HCT116 (cell line): ENCODE results near the gene ALX4. TPM values are rescaled to one million over a fixed set of nuclear protein-coding genes. Genes with fewer than 3 reads are reported as not detected.

Source experiments
- ATAC-seq: fragments of 200-7000 bp; cut with Tn5 transposase; 2 replicates; pipeline ENCODE4 v1.9.1; 2020; ENCODE audit warnings: mild to moderate bottlenecking, moderate library complexity
- BruUV-seq: library from RNA; stranded (reverse); fragments of 400-500 nt; replicated peaks from 2 replicates; lab custom pipeline; 2021; lab: Mats Ljungman, UMichigan
- CTCF ChIA-PET: fragments of 300-600 bp; sonication (Branson Sonifier 250); formaldehyde crosslinking; loops from one replicate; lab custom pipeline; 2021; ENCODE audit warnings: antibody characterized with exemption; lab: Charles Lee
- POLR2A ChIA-PET: fragments of 300-600, 350-600 bp; sonication (Branson Sonifier 250); formaldehyde crosslinking; loops from one replicate; lab custom pipeline; 2021; ENCODE audit warnings: antibody characterized with exemption; lab: Charles Lee
- RAD21 ChIA-PET, 2 experiments: fragments of 300-600 bp; sonication (Branson Sonifier 250); formaldehyde crosslinking; loops; one replicate each; lab custom pipeline; 2023; ENCODE audit warnings: low total read pairs in 2 of 2; ENCODE audit not compliant: uncharacterized antibody in 2 of 2, unreplicated experiment in 2 of 2, low non-redundant PET in 1 of 2; lab: Charles Lee
- DNase-seq: peaks from one replicate; pipeline ENCODE4 v3.0.0-alpha.2; 2010; ENCODE audit warnings: low read depth, low spot score
- H2AFZ ChIP-seq: fragments of 200-600 bp; shearing (Covaris generic), sonication (generic); 2 replicates; pipeline ENCODE4 v1.6.1; 2017; ENCODE audit warnings: low read depth, mixed run types, mixed read lengths, antibody characterized with exemption, low read length; ENCODE audit not compliant: poor library complexity, severe bottlenecking
- H3K27ac ChIP-seq: 2 replicates; pipeline ENCODE4 v1.5.1; 2012; ENCODE audit warnings: low read depth, low read length
- H3K27me3 ChIP-seq: fragments of 200-600 bp; sonication (generic); 2 replicates; pipeline ENCODE4 v1.6.1; 2016; ENCODE audit warnings: mixed run types, low read length, mixed read lengths; ENCODE audit not compliant: insufficient read depth
- H3K36me3 ChIP-seq, 2 experiments: fragments of 200-500 bp in 1 of 2; fragments of 200-600 bp in 1 of 2; sonication (Bioruptor generic) in 1 of 2; sonication (generic) in 1 of 2; 2 replicates each; pipeline versions ENCODE4 v1.5.1 to v1.6.1; 2014 to 2016; ENCODE audit warnings: low read length in 2 of 2, inconsistent platforms in 1 of 2, mixed read lengths in 1 of 2, mixed run types in 1 of 2; ENCODE audit not compliant: insufficient read depth in 2 of 2, control insufficient read depth in 1 of 2
- H3K4me1 ChIP-seq, 2 experiments: fragments of 200-600 bp in 1 of 2; sonication (generic) in 1 of 2; 2 replicates each; pipeline versions ENCODE4 v1.5.1 to v1.6.1; 2012 to 2017; ENCODE audit warnings: low read length in 2 of 2, inconsistent platforms in 1 of 2, mild to moderate bottlenecking in 1 of 2, mixed read lengths in 1 of 2, mixed run types in 1 of 2, moderate library complexity in 1 of 2; ENCODE audit not compliant: insufficient read depth in 2 of 2, control insufficient read depth in 1 of 2
- H3K4me2 ChIP-seq: fragments of 200-600 bp; sonication (generic); 2 replicates; pipeline ENCODE4 v1.6.1; 2017; ENCODE audit warnings: mixed run types, low read length, mixed read lengths
- H3K4me3 ChIP-seq, 2 experiments: fragments of 200-600 bp in 1 of 2; sonication (generic) in 1 of 2; replicated peaks in 1 of 2; 2 replicates each; pipeline ENCODE4 v1.5.1; 2011 to 2016; ENCODE audit warnings: low read length in 2 of 2, control low read depth in 1 of 2, low read depth in 1 of 2, mild to moderate bottlenecking in 1 of 2, mixed read lengths in 1 of 2, mixed run types in 1 of 2
- H3K79me2 ChIP-seq: fragments of 200-600 bp; sonication (generic); 2 replicates; pipeline ENCODE4 v1.6.1; 2017; ENCODE audit warnings: mild to moderate bottlenecking, mixed run types, low read length, moderate library complexity, mixed read lengths; ENCODE audit not compliant: insufficient read depth
- H3K9ac ChIP-seq: fragments of 200-600 bp; sonication (generic); 2 replicates; pipeline ENCODE4 v1.6.1; 2016; ENCODE audit warnings: low read length, mixed read lengths
- H3K9me2 ChIP-seq: fragments of 200-600 bp; sonication (generic), shearing (Covaris generic); 2 replicates; pipeline ENCODE4 v1.6.1; 2017; ENCODE audit warnings: mixed run types, mild to moderate bottlenecking, moderate library complexity; ENCODE audit not compliant: insufficient read depth
- H3K9me3 ChIP-seq, 2 experiments: fragments of 200-500 bp in 1 of 2; fragments of 200-600 bp in 1 of 2; sonication (Bioruptor generic) in 1 of 2; sonication (generic) in 1 of 2; 2 replicates each; pipeline ENCODE4 v1.6.1; 2014 to 2017; ENCODE audit warnings: low read length in 2 of 2, mixed read lengths in 2 of 2, inconsistent platforms in 1 of 2, low read depth in 1 of 2, mild to moderate bottlenecking in 1 of 2, mixed run types in 1 of 2, moderate library complexity in 1 of 2; ENCODE audit not compliant: control insufficient read depth in 1 of 2, insufficient read depth in 1 of 2
- H4K20me1 ChIP-seq: fragments of 200-600 bp; sonication (generic), shearing (Covaris generic); 2 replicates; pipeline ENCODE4 v1.6.1; 2017; ENCODE audit warnings: mixed run types, mild to moderate bottlenecking, moderate library complexity; ENCODE audit not compliant: insufficient read depth
- ATF3 ChIP-seq: IDR thresholded peaks from 2 replicates; pipeline ENCODE4 v1.6.1; 2012
- CBX3 ChIP-seq: IDR thresholded peaks from 2 replicates; pipeline ENCODE4 v1.6.1; 2012; ENCODE audit warnings: low read depth
- CEBPB ChIP-seq: IDR thresholded peaks from 2 replicates; pipeline ENCODE4 v1.6.1; 2012; ENCODE audit warnings: low read depth
- EGR1 ChIP-seq: IDR thresholded peaks from 2 replicates; pipeline ENCODE4 v1.6.1; 2012; ENCODE audit warnings: low read depth
- ELF1 ChIP-seq: IDR thresholded peaks from 2 replicates; pipeline ENCODE4 v1.6.1; 2012; ENCODE audit warnings: low read depth, borderline replicate concordance
- EZH2 ChIP-seq: fragments of 200-600 bp; sonication (generic); IDR thresholded peaks from 2 replicates; pipeline ENCODE4 v1.6.1; 2017; ENCODE audit warnings: antibody characterized with exemption, mixed run types
- EZH2phosphoT487 ChIP-seq: fragments of 200-600 bp; IDR thresholded peaks from 2 replicates; pipeline ENCODE4 v1.6.1; 2018; ENCODE audit warnings: antibody characterized with exemption, borderline replicate concordance
- JUND ChIP-seq: IDR thresholded peaks from 2 replicates; pipeline ENCODE4 v1.6.1; 2012
- MAX ChIP-seq: IDR thresholded peaks from 2 replicates; pipeline ENCODE4 v1.6.1; 2012
- POLR2A ChIP-seq: IDR thresholded peaks from 2 replicates; pipeline ENCODE4 v1.7.0; 2011; ENCODE audit warnings: borderline replicate concordance; ENCODE audit not compliant: insufficient read depth, insufficient read length; ENCODE audit errors: extremely low read depth
- POLR2AphosphoS5 ChIP-seq: IDR thresholded peaks from 2 replicates; pipeline ENCODE4 v1.6.1; 2011; ENCODE audit warnings: mild to moderate bottlenecking, low read depth, low read length, moderate library complexity
- RAD21 ChIP-seq: IDR thresholded peaks from 2 replicates; pipeline ENCODE4 v1.6.1; 2012; ENCODE audit warnings: low read depth, mild to moderate bottlenecking
- SP1 ChIP-seq: IDR thresholded peaks from 2 replicates; pipeline ENCODE4 v1.6.1; 2012; ENCODE audit warnings: low read depth
- TCF7L2 ChIP-seq: IDR thresholded peaks from 2 replicates; pipeline ENCODE4 v1.7.0; 2011; ENCODE audit warnings: borderline replicate concordance, inconsistent platforms; ENCODE audit not compliant: insufficient read depth, insufficient read length; ENCODE audit errors: extremely low read depth
- YY1 ChIP-seq: IDR thresholded peaks from 2 replicates; pipeline ENCODE4 v1.6.1; 2011; ENCODE audit warnings: low read length, low read depth, moderate library complexity, mild to moderate bottlenecking; ENCODE audit not compliant: insufficient replicate concordance; ENCODE audit errors: extremely low read depth
- ZBTB33 ChIP-seq: IDR thresholded peaks from 2 replicates; pipeline ENCODE4 v1.6.1; 2011; ENCODE audit warnings: mild to moderate bottlenecking, low read length, moderate library complexity; ENCODE audit not compliant: insufficient replicate concordance; ENCODE audit errors: extremely low read depth
- ZFX ChIP-seq: fragments of 450-650 bp; IDR thresholded peaks from 2 replicates; pipeline ENCODE4 v1.6.1; 2017
- intact Hi-C: fragments of 100-400 bp; cut with micrococcal nuclease; formaldehyde crosslinking; loops from 2 replicates; pipeline ENCODE4 v1.10.0; 2022
- total RNA-seq: library from RNA; stranded (reverse); gene quantifications from one replicate; pipeline ENCODE4 v1.2.1, GENCODE V29; 2021; ENCODE audit not compliant: unreplicated experiment

ALX4 gene
- total RNA-seq, 1 experiment from 2014 or later, result not detected

- TF ChIP-seq EZH2phosphoT487, result no peak
- no peak for TF ChIP-seq ELF1
- no peak for TF ChIP-seq TCF7L2
- no peak for TF ChIP-seq EGR1
- TF ChIP-seq SP1, result no peak
- TF ChIP-seq ZFX, result no peak
- TF ChIP-seq CEBPB, result no peak
- TF ChIP-seq POLR2AphosphoS5, result no peak
Measured at GRCh38 chr11:44267750-44268613, 42.0 kb downstream of the ALX4 start (continued).

- no TSS peak for BruUV-seq
- no peaks in the 10 kb centered on the region for H3K4me1 ChIP-seq
- intact Hi-C loops, result no loop called here
- H3K27me3 ChIP-seq, result no peaks in the 10 kb centered on the region
- H3K9me3 ChIP-seq, result no peaks in the 10 kb centered on the region
- ChIA-PET CTCF (no interaction called here), POLR2A (no interaction called here), RAD21 (no interaction called here)
- no peak overlapping the region for H3K4me3 ChIP-seq
- H3K36me3 ChIP-seq, result no peaks in the 10 kb centered on the region
- no peaks in the 10 kb centered on the region for H4K20me1 ChIP-seq
- H3K79me2 ChIP-seq, result no peaks in the 10 kb centered on the region
- H3K9me2 ChIP-seq, result no peaks in the 10 kb centered on the region
- no peak for TF ChIP-seq YY1
- TF ChIP-seq ZBTB33, result no peak
- TF ChIP-seq EZH2phosphoT487, result no peak
- no peak for TF ChIP-seq JUND
- TF ChIP-seq MAX, result no peak
- TF ChIP-seq ATF3, result no peak
- no peak for TF ChIP-seq POLR2A
- TF ChIP-seq SP1, result no peak
- TF ChIP-seq EZH2, result no peak
- no peak for TF ChIP-seq ZFX
- no peak for TF ChIP-seq CBX3
- no peak for TF ChIP-seq RAD21
- ATAC-seq (no peak), DNase-seq (no peak)
- no peak overlapping the region for H2AFZ ChIP-seq
- H3K9ac ChIP-seq, result no peak overlapping the region
- H3K4me2 ChIP-seq, result no peak overlapping the region
- no peak overlapping the region for H3K27ac ChIP-seq
Measured at GRCh38 chr11:44267006-44267749, 42.8 kb downstream of the ALX4 start.
